Stomach (tissue), 4 donors: ENCODE data around the gene CARS1.

ENCODE experiments used
- POLR2A ChIP-seq, 4 donors: fragments of 450-650 bp; IDR thresholded peaks; one replicate each; pipeline ENCODE4 v1.6.1; 2016; ENCODE audit warnings: antibody characterized with exemption in 4 of 4, control low read depth in 2 of 4, mild to moderate bottlenecking in 1 of 4, moderate library complexity in 1 of 4
- TF ChIP-seq, protein P1 (sequence below), 7 experiments: fragments of 450-650 bp in 4 of 7; fragments of 200-600 bp in 3 of 7; sonication (generic) in 3 of 7; IDR thresholded peaks; one replicate each; pipeline ENCODE4 v1.5.1; 2016 to 2019; ENCODE audit warnings: antibody characterized with exemption in 7 of 7, control low read depth in 2 of 7, mild to moderate bottlenecking in 1 of 7

DNA sequence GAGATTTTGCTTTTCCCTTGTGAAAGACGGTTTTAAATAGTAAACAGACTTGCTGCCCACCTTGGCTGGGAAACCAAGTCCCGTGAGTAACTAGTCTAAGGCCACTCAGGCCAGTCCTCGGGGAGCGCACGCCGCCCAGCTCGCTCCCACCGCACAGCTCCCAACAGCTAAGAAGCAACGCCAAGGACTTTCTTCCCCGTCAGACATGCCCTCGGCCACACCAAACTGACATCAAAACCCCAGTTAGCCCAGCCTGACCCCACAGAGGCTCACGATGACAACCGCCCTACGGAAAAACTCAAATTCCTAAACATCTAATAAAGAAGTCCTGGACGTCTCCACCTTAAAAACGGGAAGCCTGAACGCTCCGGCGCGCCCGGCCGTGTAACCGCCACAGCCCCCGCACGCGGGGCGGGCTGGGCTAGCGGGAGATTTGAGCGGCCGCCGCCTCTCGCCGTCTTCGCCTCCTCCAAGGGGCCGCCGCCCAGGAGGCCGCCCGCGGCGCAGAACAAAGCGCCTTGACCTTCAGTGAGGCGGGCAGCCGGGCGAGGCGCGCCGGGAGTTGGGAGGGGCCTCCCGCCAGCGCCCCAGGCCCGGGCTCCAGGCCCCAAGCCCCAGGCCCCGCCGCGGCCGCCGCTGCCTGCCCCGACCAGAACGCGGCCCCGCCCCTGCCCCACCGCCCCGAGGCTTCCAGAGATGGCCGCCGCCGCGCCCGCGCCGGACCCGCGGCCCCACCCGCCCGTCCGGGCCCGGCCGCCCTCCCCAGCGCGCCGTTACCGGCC, 65.6 kb downstream of the CARS1 start:
- no peak for TF ChIP-seq POLR2A (IDR thresholded peaks at IDR 0.05)
- TF ChIP-seq, protein P1, sequence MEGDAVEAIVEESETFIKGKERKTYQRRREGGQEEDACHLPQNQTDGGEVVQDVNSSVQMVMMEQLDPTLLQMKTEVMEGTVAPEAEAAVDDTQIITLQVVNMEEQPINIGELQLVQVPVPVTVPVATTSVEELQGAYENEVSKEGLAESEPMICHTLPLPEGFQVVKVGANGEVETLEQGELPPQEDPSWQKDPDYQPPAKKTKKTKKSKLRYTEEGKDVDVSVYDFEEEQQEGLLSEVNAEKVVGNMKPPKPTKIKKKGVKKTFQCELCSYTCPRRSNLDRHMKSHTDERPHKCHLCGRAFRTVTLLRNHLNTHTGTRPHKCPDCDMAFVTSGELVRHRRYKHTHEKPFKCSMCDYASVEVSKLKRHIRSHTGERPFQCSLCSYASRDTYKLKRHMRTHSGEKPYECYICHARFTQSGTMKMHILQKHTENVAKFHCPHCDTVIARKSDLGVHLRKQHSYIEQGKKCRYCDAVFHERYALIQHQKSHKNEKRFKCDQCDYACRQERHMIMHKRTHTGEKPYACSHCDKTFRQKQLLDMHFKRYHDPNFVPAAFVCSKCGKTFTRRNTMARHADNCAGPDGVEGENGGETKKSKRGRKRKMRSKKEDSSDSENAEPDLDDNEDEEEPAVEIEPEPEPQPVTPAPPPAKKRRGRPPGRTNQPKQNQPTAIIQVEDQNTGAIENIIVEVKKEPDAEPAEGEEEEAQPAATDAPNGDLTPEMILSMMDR (IDR thresholded peaks at IDR 0.05): no peak
